Measurements from ENCODE around the gene LCAT.

DNA sequence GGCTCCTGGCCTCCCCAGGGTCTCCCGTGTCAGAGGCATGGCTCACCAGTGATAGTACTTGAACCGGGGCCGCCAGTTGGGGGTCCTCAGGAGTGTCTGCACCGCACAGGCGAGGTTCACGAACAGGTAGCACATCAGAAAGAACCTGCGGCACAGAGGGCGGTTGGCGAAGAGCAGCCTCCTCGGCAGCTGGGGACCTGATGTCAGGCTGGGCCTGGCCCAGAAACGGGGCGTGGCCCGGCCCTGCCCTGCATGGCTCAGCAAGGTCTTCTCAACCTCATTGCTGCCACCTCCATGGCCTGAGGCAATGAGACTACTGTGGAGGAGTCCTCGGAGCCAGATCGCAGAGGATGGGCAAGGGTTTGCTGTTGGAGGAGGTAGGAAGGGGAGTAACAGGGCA lies 4.1 kb upstream of the LCAT start:
- TF ChIP-seq, protein P1, sequence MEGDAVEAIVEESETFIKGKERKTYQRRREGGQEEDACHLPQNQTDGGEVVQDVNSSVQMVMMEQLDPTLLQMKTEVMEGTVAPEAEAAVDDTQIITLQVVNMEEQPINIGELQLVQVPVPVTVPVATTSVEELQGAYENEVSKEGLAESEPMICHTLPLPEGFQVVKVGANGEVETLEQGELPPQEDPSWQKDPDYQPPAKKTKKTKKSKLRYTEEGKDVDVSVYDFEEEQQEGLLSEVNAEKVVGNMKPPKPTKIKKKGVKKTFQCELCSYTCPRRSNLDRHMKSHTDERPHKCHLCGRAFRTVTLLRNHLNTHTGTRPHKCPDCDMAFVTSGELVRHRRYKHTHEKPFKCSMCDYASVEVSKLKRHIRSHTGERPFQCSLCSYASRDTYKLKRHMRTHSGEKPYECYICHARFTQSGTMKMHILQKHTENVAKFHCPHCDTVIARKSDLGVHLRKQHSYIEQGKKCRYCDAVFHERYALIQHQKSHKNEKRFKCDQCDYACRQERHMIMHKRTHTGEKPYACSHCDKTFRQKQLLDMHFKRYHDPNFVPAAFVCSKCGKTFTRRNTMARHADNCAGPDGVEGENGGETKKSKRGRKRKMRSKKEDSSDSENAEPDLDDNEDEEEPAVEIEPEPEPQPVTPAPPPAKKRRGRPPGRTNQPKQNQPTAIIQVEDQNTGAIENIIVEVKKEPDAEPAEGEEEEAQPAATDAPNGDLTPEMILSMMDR (IDR thresholded peaks at IDR 0.05) = no peak
- no peak for TF ChIP-seq POLR2A (IDR thresholded peaks at IDR 0.05)
- TF ChIP-seq EP300 (IDR thresholded peaks at IDR 0.05) = no peak
